HL-60 (cell line): ENCODE data around the gene MDM2.

Source experiments
- DNase-seq, 2 experiments: peaks; one replicate each; pipeline ENCODE4 v3.0.0-alpha.2; 2010 to 2020; ENCODE audit warnings: low read depth in 1 of 2, low spot score in 1 of 2
- H3K27ac ChIP-seq: fragments of 250-450 bp; sonication (Bioruptor Pico); replicated peaks from 2 replicates; pipeline ENCODE4 v1.5.1; 2020; ENCODE audit warnings: mild to moderate bottlenecking, moderate library complexity
- H3K27me3 ChIP-seq: fragments of 250-450 bp; sonication (Bioruptor Pico); 2 replicates; pipeline ENCODE4 v1.5.1; 2021; ENCODE audit warnings: mild to moderate bottlenecking, moderate library complexity; ENCODE audit not compliant: insufficient read depth, poor library complexity, severe bottlenecking
- H3K4me3 ChIP-seq: replicated peaks from 2 replicates; pipeline ENCODE4 v1.5.1; 2011; ENCODE audit warnings: mild to moderate bottlenecking, control low read depth, low read length; ENCODE audit not compliant: insufficient read depth
- GABPA ChIP-seq: IDR thresholded peaks from 2 replicates; pipeline ENCODE4 v1.6.1; 2012; ENCODE audit warnings: low read depth
- POLR2AphosphoS5 ChIP-seq: IDR thresholded peaks from 2 replicates; pipeline ENCODE4 v1.6.1; 2012; ENCODE audit warnings: low read depth
- SPI1 ChIP-seq: IDR thresholded peaks from 2 replicates; pipeline ENCODE4 v1.6.1; 2012; ENCODE audit warnings: low read depth, mild to moderate bottlenecking, borderline replicate concordance
- TF ChIP-seq, protein P1 (sequence below): IDR thresholded peaks from one replicate; pipeline ENCODE4 v1.5.1; 2011; ENCODE audit warnings: low read length, control low read depth, inconsistent platforms; ENCODE audit not compliant: insufficient read depth
- TF ChIP-seq, protein P2 (sequence below): IDR thresholded peaks from 2 replicates; pipeline ENCODE4 v1.6.1; 2012; ENCODE audit warnings: low read depth; ENCODE audit not compliant: insufficient replicate concordance

The MDM2 gene

DNA sequence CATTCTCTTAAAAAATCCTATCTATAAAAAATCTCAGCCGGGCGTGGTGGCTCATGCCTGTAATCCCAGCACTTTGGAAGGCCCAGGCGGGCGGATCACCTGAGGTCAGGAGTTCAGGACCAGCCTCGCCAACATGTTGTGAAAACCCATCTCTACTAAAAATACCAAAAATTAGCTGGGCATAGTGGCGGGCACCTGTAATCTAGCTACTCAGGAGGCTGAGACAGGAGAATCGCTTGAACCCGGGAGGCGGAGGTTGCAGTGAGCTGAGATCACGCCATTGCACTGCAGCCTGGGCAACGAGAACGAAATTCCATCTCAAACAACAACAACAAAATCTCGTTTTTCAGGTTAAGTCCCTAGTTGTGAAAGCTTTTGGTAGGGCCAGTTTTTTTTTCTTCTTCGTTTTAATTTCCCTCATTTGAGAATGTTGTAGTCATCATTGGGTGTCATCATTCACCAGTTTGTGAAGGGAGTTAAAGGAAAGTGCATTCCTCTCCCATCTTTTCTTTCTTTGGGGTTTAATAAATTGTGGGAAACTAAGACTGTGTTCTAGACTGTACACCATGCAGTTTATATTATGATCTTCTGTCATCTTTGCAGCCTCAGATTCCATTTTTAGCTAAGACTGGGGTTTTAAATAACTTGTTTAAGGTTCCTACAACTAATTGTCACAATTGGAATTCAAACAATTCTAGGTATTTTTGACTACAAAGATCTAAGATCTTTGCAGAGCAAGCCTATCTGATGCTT is 23.9 kb downstream of the MDM2 start:
- Histone ChIP-seq H3K4me3 (no peak overlapping the region), H3K27me3 (no peaks in the 10 kb centered on the region), H3K27ac (no peak overlapping the region)
- TF ChIP-seq GABPA = no peak
- DNase-seq = no peak

DNA sequence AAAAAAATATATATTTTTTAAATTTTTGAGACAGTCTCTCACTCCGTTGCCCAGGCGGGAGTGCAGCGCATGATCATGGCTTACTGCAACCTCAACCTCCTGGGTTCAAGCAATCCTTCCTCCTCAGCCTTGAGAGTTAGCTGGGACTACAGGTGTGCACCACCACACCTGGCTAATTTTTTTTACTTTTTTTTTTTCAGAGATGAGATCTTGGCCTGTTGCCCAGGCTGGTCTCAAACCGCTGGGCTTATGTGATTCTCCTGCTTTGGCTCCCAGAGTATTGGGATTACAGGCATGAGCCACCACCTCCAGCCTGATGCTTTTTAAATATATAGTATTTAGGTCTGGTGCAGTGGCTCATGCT is 24.5 kb downstream of the MDM2 start:
- DNase-seq = no peak
- Histone ChIP-seq H3K27ac (no peak overlapping the region), H3K27me3 (no peaks in the 10 kb centered on the region), H3K4me3 (no peak overlapping the region)
- TF ChIP-seq GABPA (no peak), SPI1 (no peak)

DNA sequence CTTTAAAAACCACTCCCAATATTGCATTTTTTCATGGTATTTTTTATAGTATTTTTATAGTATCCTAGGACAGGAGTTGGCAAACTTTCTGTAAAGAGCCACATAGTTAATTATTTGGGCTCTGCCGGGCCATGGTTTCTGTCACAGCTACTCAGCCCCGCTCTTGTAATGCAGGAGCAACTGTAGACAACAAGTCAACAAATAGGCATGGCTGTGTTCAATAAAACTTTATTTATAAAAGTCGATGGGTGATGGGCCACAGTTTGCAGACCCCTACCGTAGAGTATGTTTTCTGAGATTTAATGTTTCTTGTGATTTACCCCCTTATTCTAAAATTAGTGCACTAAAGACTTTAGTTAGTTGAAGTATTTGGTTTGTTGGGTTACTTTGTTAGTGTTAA is 25.5 kb downstream of the MDM2 start:
- no peak for TF ChIP-seq POLR2AphosphoS5
- no peak for TF ChIP-seq GABPA
- TF ChIP-seq, protein P1, sequence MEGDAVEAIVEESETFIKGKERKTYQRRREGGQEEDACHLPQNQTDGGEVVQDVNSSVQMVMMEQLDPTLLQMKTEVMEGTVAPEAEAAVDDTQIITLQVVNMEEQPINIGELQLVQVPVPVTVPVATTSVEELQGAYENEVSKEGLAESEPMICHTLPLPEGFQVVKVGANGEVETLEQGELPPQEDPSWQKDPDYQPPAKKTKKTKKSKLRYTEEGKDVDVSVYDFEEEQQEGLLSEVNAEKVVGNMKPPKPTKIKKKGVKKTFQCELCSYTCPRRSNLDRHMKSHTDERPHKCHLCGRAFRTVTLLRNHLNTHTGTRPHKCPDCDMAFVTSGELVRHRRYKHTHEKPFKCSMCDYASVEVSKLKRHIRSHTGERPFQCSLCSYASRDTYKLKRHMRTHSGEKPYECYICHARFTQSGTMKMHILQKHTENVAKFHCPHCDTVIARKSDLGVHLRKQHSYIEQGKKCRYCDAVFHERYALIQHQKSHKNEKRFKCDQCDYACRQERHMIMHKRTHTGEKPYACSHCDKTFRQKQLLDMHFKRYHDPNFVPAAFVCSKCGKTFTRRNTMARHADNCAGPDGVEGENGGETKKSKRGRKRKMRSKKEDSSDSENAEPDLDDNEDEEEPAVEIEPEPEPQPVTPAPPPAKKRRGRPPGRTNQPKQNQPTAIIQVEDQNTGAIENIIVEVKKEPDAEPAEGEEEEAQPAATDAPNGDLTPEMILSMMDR = no peak
- TF ChIP-seq, protein P2, sequence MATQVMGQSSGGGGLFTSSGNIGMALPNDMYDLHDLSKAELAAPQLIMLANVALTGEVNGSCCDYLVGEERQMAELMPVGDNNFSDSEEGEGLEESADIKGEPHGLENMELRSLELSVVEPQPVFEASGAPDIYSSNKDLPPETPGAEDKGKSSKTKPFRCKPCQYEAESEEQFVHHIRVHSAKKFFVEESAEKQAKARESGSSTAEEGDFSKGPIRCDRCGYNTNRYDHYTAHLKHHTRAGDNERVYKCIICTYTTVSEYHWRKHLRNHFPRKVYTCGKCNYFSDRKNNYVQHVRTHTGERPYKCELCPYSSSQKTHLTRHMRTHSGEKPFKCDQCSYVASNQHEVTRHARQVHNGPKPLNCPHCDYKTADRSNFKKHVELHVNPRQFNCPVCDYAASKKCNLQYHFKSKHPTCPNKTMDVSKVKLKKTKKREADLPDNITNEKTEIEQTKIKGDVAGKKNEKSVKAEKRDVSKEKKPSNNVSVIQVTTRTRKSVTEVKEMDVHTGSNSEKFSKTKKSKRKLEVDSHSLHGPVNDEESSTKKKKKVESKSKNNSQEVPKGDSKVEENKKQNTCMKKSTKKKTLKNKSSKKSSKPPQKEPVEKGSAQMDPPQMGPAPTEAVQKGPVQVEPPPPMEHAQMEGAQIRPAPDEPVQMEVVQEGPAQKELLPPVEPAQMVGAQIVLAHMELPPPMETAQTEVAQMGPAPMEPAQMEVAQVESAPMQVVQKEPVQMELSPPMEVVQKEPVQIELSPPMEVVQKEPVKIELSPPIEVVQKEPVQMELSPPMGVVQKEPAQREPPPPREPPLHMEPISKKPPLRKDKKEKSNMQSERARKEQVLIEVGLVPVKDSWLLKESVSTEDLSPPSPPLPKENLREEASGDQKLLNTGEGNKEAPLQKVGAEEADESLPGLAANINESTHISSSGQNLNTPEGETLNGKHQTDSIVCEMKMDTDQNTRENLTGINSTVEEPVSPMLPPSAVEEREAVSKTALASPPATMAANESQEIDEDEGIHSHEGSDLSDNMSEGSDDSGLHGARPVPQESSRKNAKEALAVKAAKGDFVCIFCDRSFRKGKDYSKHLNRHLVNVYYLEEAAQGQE = no peak
- TF ChIP-seq SPI1 = no peak
- DNase-seq = no peak
- no peak overlapping the region for H3K4me3 ChIP-seq

DNA sequence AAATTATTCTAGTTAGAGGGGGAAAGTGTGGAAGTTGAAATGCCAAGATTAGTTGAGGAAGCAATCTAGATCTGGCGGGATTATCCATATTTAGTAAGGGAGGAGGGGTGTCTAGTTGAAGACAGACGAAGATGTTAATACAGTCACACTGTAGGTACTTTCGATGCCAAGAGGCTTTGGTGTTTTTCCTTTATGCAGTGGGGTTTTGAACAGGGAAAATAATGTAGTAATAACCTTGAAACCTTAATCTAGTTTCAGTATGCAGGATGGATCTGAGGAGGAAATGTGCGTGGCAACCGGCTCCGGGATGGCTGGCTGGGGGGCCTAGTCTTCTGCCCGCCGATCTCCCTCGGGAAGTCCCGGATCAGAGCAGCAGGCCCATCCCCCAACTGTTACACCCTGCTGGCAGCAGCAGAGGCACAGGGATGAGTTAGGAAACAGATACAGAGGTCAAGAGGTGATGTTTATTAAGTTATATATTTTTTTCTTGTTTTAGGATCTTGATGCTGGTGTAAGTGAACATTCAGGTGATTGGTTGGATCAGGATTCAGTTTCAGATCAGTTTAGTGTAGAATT is 27.4 kb downstream of the MDM2 start:
- Histone ChIP-seq H3K27me3 (no peaks in the 10 kb centered on the region), H3K4me3 (no peak overlapping the region), H3K27ac (no peak overlapping the region)
- no peak for DNase-seq
- TF ChIP-seq, protein P2 = no peak
- no peak for TF ChIP-seq GABPA
- TF ChIP-seq POLR2AphosphoS5 = no peak
- no peak for TF ChIP-seq SPI1
- TF ChIP-seq, protein P1 = no peak

More for the DNA sequence above, 25.5 kb downstream of the MDM2 start:
- no peak overlapping the region for H3K27ac ChIP-seq
- H3K27me3 ChIP-seq = no peaks in the 10 kb centered on the region

DNA sequence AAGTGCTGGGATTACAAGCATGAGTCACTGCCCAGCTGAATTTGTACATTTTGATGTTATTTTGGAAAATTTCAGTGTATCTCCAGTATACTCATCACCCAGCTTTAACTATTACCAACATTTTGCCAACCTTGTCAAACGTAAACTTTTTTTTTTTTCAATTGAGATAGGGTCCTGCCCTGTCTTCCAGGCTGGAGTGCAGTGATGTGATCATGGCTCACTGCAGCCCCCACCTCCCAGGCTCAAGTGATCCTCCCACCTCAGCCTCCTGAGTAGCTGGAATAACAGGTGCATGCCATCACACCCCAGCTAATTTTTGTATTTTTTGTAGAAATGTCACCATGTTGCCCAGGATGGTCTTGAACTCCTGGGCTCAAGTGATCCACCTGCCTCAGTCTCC is 29.2 kb downstream of the MDM2 start:
- Histone ChIP-seq H3K4me3 (no peak overlapping the region), H3K27me3 (no peaks in the 10 kb centered on the region), H3K27ac (no peak overlapping the region)
- DNase-seq = no peak
- TF ChIP-seq SPI1 (no peak), POLR2AphosphoS5 (no peak), GABPA (no peak)
- TF ChIP-seq, protein P2 = no peak
- TF ChIP-seq, protein P1 = no peak
